GM12878 (cell line): ENCODE measurements around the gene IL17F. TPM values are rescaled to one million over a fixed set of nuclear protein-coding genes. Genes with fewer than 3 reads are reported as not detected.

Experiments
- ATAC-seq: fragments of 200-7000 bp; cut with Tn5 transposase; 3 replicates; pipeline ENCODE4 v1.9.1; 2020; ENCODE audit warnings: mild to moderate bottlenecking, moderate library complexity
- BruUV-seq: library from RNA; stranded (reverse); fragments of 400-500 nt; replicated peaks from 2 replicates; lab custom pipeline; 2021; lab: Mats Ljungman, UMichigan
- CTCF ChIA-PET: fragments of 300-600 bp; sonication (Branson Sonifier 250); formaldehyde crosslinking; extraction: SDS; loops from one replicate; lab custom pipeline; 2021; ENCODE audit warnings: inconsistent platforms; lab: Yijun Ruan, JAX
- POLR2A ChIA-PET: fragments of 350-600 bp; formaldehyde crosslinking; extraction: SDS; loops from one replicate; lab custom pipeline; 2021; ENCODE audit warnings: inconsistent platforms; lab: Charles Lee
- RAD21 ChIA-PET: fragments of 300-600 bp; sonication (Branson Sonifier 250); formaldehyde crosslinking; loops from one replicate; lab custom pipeline; 2023; ENCODE audit warnings: antibody characterized with exemption; ENCODE audit not compliant: unreplicated experiment; lab: Charles Lee
- SMC1A ChIA-PET: fragments of 300-600 bp; sonication (Branson Sonifier 250); formaldehyde crosslinking; loops from one replicate; lab custom pipeline; 2023; ENCODE audit not compliant: unreplicated experiment, uncharacterized antibody; lab: Charles Lee
- DNase-seq: peaks from one replicate; pipeline ENCODE4 v3.0.0-alpha.2; 2011; ENCODE audit warnings: low read depth, low spot score
- FAIRE-seq: peaks from 3 replicates; lab custom pipeline; 2011; peaks lifted over from hg19 to GRCh38; lab: Jason Lieb, UNC
- H2AFZ ChIP-seq: 2 replicates; pipeline ENCODE4 v1.6.0; 2011; ENCODE audit warnings: low read depth, low read length, control low read depth; ENCODE audit not compliant: control insufficient read depth
- H3K27ac ChIP-seq: 2 replicates; pipeline ENCODE4 v1.5.1; 2011; ENCODE audit warnings: control low read depth; ENCODE audit not compliant: control insufficient read depth, insufficient read depth
- H3K27me3 ChIP-seq, 2 experiments: replicated peaks in 1 of 2; 2 replicates each; pipeline versions ENCODE4 v1.6.0 to v1.6.1; 2011; ENCODE audit warnings: low read length in 1 of 2; ENCODE audit not compliant: control insufficient read depth in 2 of 2, insufficient read depth in 2 of 2
- H3K36me3 ChIP-seq, 2 experiments: 2 replicates each; pipeline ENCODE4 v1.5.1; 2011; ENCODE audit warnings: low read length in 1 of 2; ENCODE audit not compliant: control insufficient read depth in 2 of 2, insufficient read depth in 2 of 2
- H3K4me1 ChIP-seq: 2 replicates; pipeline ENCODE4 v1.6.1; 2011; ENCODE audit warnings: mild to moderate bottlenecking, low read length, moderate library complexity, mixed read lengths; ENCODE audit not compliant: control insufficient read depth, insufficient read depth
- H3K4me2 ChIP-seq: 2 replicates; pipeline ENCODE4 v1.6.0; 2011; ENCODE audit warnings: control low read depth; ENCODE audit not compliant: control insufficient read depth, insufficient read depth
- H3K4me3 ChIP-seq: fragments of 200-600 bp; sonication (generic); 2 replicates; pipeline ENCODE4 v1.5.1; 2016
- H3K79me2 ChIP-seq: 2 replicates; pipeline ENCODE4 v1.6.0; 2011; ENCODE audit warnings: low read length; ENCODE audit not compliant: control insufficient read depth, insufficient read depth
- H3K9ac ChIP-seq: 2 replicates; pipeline ENCODE4 v1.8.0; 2011; ENCODE audit warnings: low read length, control low read depth, mixed read lengths; ENCODE audit not compliant: control insufficient read depth, insufficient read depth
- H3K9me3 ChIP-seq: replicated peaks from 3 replicates; pipeline ENCODE4 v1.5.1; 2011; ENCODE audit warnings: mild to moderate bottlenecking, low read length; ENCODE audit not compliant: control insufficient read depth, insufficient read depth
- H4K20me1 ChIP-seq: 2 replicates; pipeline ENCODE4 v1.6.0; 2011; ENCODE audit not compliant: control insufficient read depth, insufficient read depth
- ASH2L ChIP-seq: fragments of 300-600, 200-600 bp; sonication (generic); IDR thresholded peaks from 2 replicates; pipeline ENCODE4 v1.6.1; 2017; ENCODE audit warnings: low read depth, mild to moderate bottlenecking, borderline replicate concordance
- CBX5 ChIP-seq: sonication (generic); IDR thresholded peaks from 2 replicates; pipeline ENCODE4 v1.6.1; 2016; ENCODE audit warnings: low read depth, moderate library complexity, mild to moderate bottlenecking, inconsistent platforms
- EED ChIP-seq: sonication (generic); IDR thresholded peaks from 2 replicates; pipeline ENCODE4 v1.6.1; 2016; ENCODE audit warnings: antibody characterized with exemption, low read depth
- FOS ChIP-seq: IDR thresholded peaks from 3 replicates; pipeline ENCODE4 v1.6.1; 2011; ENCODE audit warnings: borderline replicate concordance; ENCODE audit not compliant: insufficient read length; ENCODE audit errors: extremely low read depth
- HDAC6 ChIP-seq: fragments of 200-600 bp; sonication (generic); IDR thresholded peaks from one replicate; pipeline ENCODE4 v1.8.0; 2017; ENCODE audit warnings: antibody characterized with exemption; ENCODE audit not compliant: unreplicated experiment
- JUNB ChIP-seq: IDR thresholded peaks from 2 replicates; pipeline ENCODE4 v1.6.1; 2016; ENCODE audit warnings: antibody characterized with exemption, mild to moderate bottlenecking
- KDM1A ChIP-seq: fragments of 200-600 bp; sonication (generic); IDR thresholded peaks from 2 replicates; pipeline ENCODE4 v1.6.1; 2016; ENCODE audit warnings: borderline replicate concordance
- MEF2A ChIP-seq: IDR thresholded peaks from 2 replicates; pipeline ENCODE4 v1.6.1; 2011; ENCODE audit warnings: low read depth, mild to moderate bottlenecking, low read length, moderate library complexity; ENCODE audit not compliant: insufficient read depth
- PML ChIP-seq: IDR thresholded peaks from 2 replicates; pipeline ENCODE4 v1.6.1; 2012; ENCODE audit warnings: low read length, inconsistent platforms
- SPI1 ChIP-seq: IDR thresholded peaks from 2 replicates; pipeline ENCODE4 v1.6.1; 2011; ENCODE audit warnings: low read depth, mild to moderate bottlenecking, low read length, moderate library complexity, borderline replicate concordance; ENCODE audit not compliant: insufficient read depth
- WGBS: methylation state at CpG from one replicate; pipeline ENCODE4 v1.1.6; 2016; ENCODE audit warnings: low lambda C conversion rate; ENCODE audit not compliant: insufficient replicate concordance, insufficient coverage; ENCODE audit errors: missing lambda C conversion rate; 5-methylcytosine and 5-hydroxymethylcytosine counted together
- in situ Hi-C: fragments of 300-500 bp; cut with MboI; formaldehyde crosslinking; loops from 9 replicates; pipeline ENCODE4 v1.14.3; 2018; ENCODE audit warnings: mixed read lengths
- intact Hi-C: fragments of 100-400 bp; cut with micrococcal nuclease; formaldehyde crosslinking; loops from one replicate; pipeline ENCODE4 v1.14.2; 2022; ENCODE audit not compliant: unreplicated experiment
- polyA plus RNA-seq, 11 experiments: library from polyadenylated mRNA; depleted of rRNA in 4 of 11; unstranded in 6 of 11; stranded (reverse) in 5 of 11; fragments of >200 nt; fragmentation: Nextera tagmentation in 4 of 11; fragmentation: Illumina TruSeq in 1 of 11; extraction: Ambion mirVana in 4 of 11; extraction: Trizol in 1 of 11; gene quantifications; 1 replicate in 1 of 11; 2 replicates in 10 of 11; pipeline versions ENCODE4 v1.2.1 to v1.2.3, GENCODE V29; 2011 to 2016; ENCODE audit warnings: inconsistent platforms in 2 of 11, missing spikeins in 2 of 11, low read depth in 1 of 11
- total RNA-seq, 4 experiments: library from RNA; depleted of rRNA in 3 of 4; stranded (reverse); fragments of >200 nt in 3 of 4; fragmentation: Illumina TruSeq in 1 of 4; extraction: Trizol in 1 of 4; gene quantifications; 2 replicates each; pipeline versions ENCODE4 v1.2.1 to v1.2.3, GENCODE V29; 2013 to 2021
- TF ChIP-seq, protein P1 (sequence below): IDR thresholded peaks from 2 replicates; pipeline ENCODE4 v1.6.1; 2011; ENCODE audit warnings: low read depth, low read length, improper control_type of control experiment, borderline replicate concordance
- TF ChIP-seq, protein P2 (sequence below): fragments of 150-350 bp; IDR thresholded peaks from 2 replicates; pipeline ENCODE4 v1.6.1; 2016; ENCODE audit warnings: low read depth, low read length

Gene IL17F
- total and polyA plus RNA-seq, 10 of the 15 experiments (the other 5 are each of a cell fraction or from before 2014, with no cell fraction given) = 0.20 TPM; not detected in 9

DNA sequence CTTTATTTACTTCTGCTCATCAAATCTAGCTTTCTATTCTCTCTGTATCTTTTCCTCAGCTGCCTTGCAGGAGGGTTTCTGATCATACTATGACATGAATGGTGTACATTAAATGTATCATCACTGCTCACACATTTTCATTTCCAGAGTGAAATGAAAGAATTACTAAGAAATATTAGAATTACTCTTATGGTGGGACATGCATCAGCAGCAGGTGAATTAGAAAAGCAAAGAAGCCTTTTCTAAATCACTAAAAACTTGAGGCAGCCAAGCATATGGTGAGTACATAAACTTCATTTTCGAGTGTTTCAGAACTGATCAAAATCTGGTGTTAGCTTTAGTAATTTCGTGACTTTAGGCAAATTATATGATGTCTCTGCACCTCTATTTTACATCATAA lies 34.5 kb downstream of the IL17F start:
- 0% methylated on average over 2 of the region's 2 CpGs for WGBS
- Histone ChIP-seq H3K4me1 (peaks cover 15% of the 10 kb centered on the region), H3K36me3 (no peaks in the 10 kb centered on the region), H3K27ac (peak overlapping the region; percentile 6; the same call in 1 of the 2 replicates), H3K79me2 (no peaks in the 10 kb centered on the region), H2AFZ (no peak overlapping the region), H4K20me1 (no peaks in the 10 kb centered on the region), H3K4me3 (0 out of 2 replicates have a peak overlapping the region, but pooled peaks have one; percentile 2), H3K27me3 (no peaks in the 10 kb centered on the region), H3K9ac (no peak overlapping the region), H3K9me3 (no peaks in the 10 kb centered on the region), H3K4me2 (peak overlapping the region; percentile 0; the same call in 1 of the 2 replicates)
- in situ Hi-C loops (no loop called here), intact Hi-C loops (no loop called here)
- ChIA-PET CTCF (interaction anchor here (0.8 to 0.9 kb wide), 4 partner anchors 25 to 54 kb away, joined by 3 to 4 read pairs (median 4); no protein-coding TSS in a partner anchor), SMC1A (interaction anchor here (0.6 to 1.9 kb wide), 7 partner anchors 24 to 160 kb away, joined by 3 to 4 read pairs (median 3); no protein-coding TSS in a partner anchor), POLR2A (no interaction called here), RAD21 (no interaction called here)
- peak; percentile 73 for FAIRE-seq
- BruUV-seq = no TSS peak
- TF ChIP-seq JUNB (peak; percentile 45), KDM1A (no peak)
- DNase-seq = no peak
- no peak for ATAC-seq

DNA sequence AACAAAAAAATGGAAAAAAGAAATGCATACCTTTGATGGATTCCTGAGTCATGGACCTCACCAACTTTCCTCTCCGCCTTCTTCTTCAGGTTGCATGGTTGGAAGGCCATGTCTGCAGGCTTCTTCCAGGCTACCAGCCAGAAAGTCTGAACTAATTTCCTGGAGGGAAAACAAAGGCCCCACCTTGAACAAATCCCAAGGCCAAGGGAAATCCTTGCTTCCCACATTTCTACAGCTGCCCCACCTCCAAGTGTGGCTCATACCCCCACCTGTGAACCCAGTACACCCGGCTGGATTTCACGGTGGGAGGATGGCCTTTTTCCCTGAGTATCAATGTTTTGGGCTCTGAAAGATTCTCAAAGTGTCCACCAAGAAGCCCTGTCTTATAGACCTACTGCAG lies 35.7 kb downstream of the IL17F start:
- Histone ChIP-seq H3K4me1 (peaks cover 15% of the 10 kb centered on the region), H3K27ac (no peak overlapping the region), H3K4me3 (no peak overlapping the region), H4K20me1 (no peaks in the 10 kb centered on the region), H2AFZ (no peak overlapping the region), H3K36me3 (no peaks in the 10 kb centered on the region), H3K9ac (no peak overlapping the region), H3K27me3 (no peaks in the 10 kb centered on the region), H3K9me3 (no peaks in the 10 kb centered on the region), H3K4me2 (no peak overlapping the region), H3K79me2 (no peaks in the 10 kb centered on the region)
- no peak for ATAC-seq
- SMC1A ChIA-PET = interaction anchor here (1.9 kb wide), 1 partner anchor 53 kb away, joined by 4 read pairs; no protein-coding TSS in a partner anchor
- 81% methylated on average over 3 of the region's 3 CpGs for WGBS
- POLR2A ChIA-PET = no interaction called here
- intact Hi-C loops = no loop called here
- no peak for DNase-seq
- in situ Hi-C loops = no loop called here
- RAD21 ChIA-PET = no interaction called here
- no TSS peak for BruUV-seq
- CTCF ChIA-PET = no interaction called here
- no peak for FAIRE-seq
- TF ChIP-seq ASH2L (no peak), SPI1 (no peak), HDAC6 (no peak), EED (no peak), FOS (no peak), MEF2A (no peak), PML (no peak), CBX5 (no peak)
- TF ChIP-seq, protein P1, sequence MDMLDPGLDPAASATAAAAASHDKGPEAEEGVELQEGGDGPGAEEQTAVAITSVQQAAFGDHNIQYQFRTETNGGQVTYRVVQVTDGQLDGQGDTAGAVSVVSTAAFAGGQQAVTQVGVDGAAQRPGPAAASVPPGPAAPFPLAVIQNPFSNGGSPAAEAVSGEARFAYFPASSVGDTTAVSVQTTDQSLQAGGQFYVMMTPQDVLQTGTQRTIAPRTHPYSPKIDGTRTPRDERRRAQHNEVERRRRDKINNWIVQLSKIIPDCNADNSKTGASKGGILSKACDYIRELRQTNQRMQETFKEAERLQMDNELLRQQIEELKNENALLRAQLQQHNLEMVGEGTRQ = no peak
- TF ChIP-seq, protein P2, sequence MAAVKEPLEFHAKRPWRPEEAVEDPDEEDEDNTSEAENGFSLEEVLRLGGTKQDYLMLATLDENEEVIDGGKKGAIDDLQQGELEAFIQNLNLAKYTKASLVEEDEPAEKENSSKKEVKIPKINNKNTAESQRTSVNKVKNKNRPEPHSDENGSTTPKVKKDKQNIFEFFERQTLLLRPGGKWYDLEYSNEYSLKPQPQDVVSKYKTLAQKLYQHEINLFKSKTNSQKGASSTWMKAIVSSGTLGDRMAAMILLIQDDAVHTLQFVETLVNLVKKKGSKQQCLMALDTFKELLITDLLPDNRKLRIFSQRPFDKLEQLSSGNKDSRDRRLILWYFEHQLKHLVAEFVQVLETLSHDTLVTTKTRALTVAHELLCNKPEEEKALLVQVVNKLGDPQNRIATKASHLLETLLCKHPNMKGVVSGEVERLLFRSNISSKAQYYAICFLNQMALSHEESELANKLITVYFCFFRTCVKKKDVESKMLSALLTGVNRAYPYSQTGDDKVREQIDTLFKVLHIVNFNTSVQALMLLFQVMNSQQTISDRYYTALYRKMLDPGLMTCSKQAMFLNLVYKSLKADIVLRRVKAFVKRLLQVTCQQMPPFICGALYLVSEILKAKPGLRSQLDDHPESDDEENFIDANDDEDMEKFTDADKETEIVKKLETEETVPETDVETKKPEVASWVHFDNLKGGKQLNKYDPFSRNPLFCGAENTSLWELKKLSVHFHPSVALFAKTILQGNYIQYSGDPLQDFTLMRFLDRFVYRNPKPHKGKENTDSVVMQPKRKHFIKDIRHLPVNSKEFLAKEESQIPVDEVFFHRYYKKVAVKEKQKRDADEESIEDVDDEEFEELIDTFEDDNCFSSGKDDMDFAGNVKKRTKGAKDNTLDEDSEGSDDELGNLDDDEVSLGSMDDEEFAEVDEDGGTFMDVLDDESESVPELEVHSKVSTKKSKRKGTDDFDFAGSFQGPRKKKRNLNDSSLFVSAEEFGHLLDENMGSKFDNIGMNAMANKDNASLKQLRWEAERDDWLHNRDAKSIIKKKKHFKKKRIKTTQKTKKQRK = no peak
